CD4-positive, alpha-beta T cell (primary cell): Measurements from ENCODE around the gene NARF. TPM values are rescaled to one million over a fixed set of nuclear protein-coding genes. Genes with fewer than 3 reads are reported as not detected.
"Not testable (repeated sequence)": the region's sequence is repeated elsewhere in the genome, so short reads cannot be mapped to it uniquely, and the experiment has no call there.

Experiments
- ATAC-seq: fragments of 200-7000 bp; cut with Tn5 transposase; one replicate; pipeline ENCODE4 v1.10.0; 2022; ENCODE audit warnings: mild to moderate bottlenecking; ENCODE audit not compliant: poor library complexity
- CTCF ChIA-PET: fragments of 350-600 bp; sonication (Branson Sonifier 250); formaldehyde crosslinking; loops from one replicate; lab custom pipeline; 2021; ENCODE audit warnings: antibody characterized with exemption, inconsistent platforms; lab: Charles Lee
- POLR2A ChIA-PET: fragments of 350-600 bp; sonication (Branson Sonifier 250); formaldehyde crosslinking; loops from one replicate; lab custom pipeline; 2021; ENCODE audit warnings: antibody characterized with exemption, inconsistent platforms; lab: Charles Lee
- DNase-seq, 14 experiments: peaks; one replicate each; pipeline ENCODE4 v3.0.0-alpha.2; 2013 to 2020; ENCODE audit warnings: mixed read lengths in 2 of 14
- H3K27ac ChIP-seq, 2 donors: one replicate each; pipeline versions ENCODE4 v1.5.1 to v1.7.0; 2013; ENCODE audit warnings: low read length in 2 of 2, low read depth in 1 of 2, mild to moderate bottlenecking in 1 of 2
- H3K27me3 ChIP-seq, 2 experiments: 1 replicate in 1 of 2; 2 replicates in 1 of 2; pipeline versions ENCODE4 v1.6.1 to v1.7.0; 2013; ENCODE audit warnings: low read length in 2 of 2, control low read depth in 1 of 2, mild to moderate bottlenecking in 1 of 2, moderate library complexity in 1 of 2; ENCODE audit not compliant: insufficient read depth in 2 of 2, control insufficient read depth in 1 of 2
- H3K36me3 ChIP-seq: one replicate; pipeline ENCODE4 v1.6.1; 2013; ENCODE audit warnings: low read length, control low read depth; ENCODE audit not compliant: insufficient read depth
- H3K4me1 ChIP-seq: one replicate; pipeline ENCODE4 v1.6.1; 2013; ENCODE audit warnings: low read length, control low read depth; ENCODE audit not compliant: insufficient read depth
- H3K4me3 ChIP-seq: one replicate; pipeline ENCODE4 v1.5.1; 2013; ENCODE audit warnings: mild to moderate bottlenecking, low read length, moderate library complexity
- H3K9me3 ChIP-seq, 2 experiments: 1 replicate in 1 of 2; 2 replicates in 1 of 2; pipeline versions ENCODE4 v1.6.1 to v1.7.0; 2013; ENCODE audit warnings: low read length in 2 of 2, mild to moderate bottlenecking in 2 of 2, control low read depth in 1 of 2, moderate library complexity in 1 of 2; ENCODE audit not compliant: control insufficient read depth in 1 of 2, insufficient read depth in 1 of 2
- H3K27ac Mint-ChIP-seq: one replicate; pipeline ENCODE4 v1.8.0; 2020; ENCODE audit warnings: mixed read lengths
- H3K27me3 Mint-ChIP-seq: one replicate; pipeline ENCODE4 v1.8.0; 2021; ENCODE audit warnings: mixed read lengths
- H3K36me3 Mint-ChIP-seq: one replicate; pipeline ENCODE4 v1.8.0; 2021; ENCODE audit warnings: low read depth, mixed read lengths
- H3K4me1 Mint-ChIP-seq: one replicate; pipeline ENCODE4 v1.8.0; 2021; ENCODE audit warnings: low read depth, mixed read lengths
- H3K4me3 Mint-ChIP-seq: one replicate; pipeline ENCODE4 v1.8.0; 2020; ENCODE audit warnings: mild to moderate bottlenecking, mixed read lengths
- H3K9me3 Mint-ChIP-seq: one replicate; pipeline ENCODE4 v1.8.0; 2020; ENCODE audit warnings: mixed read lengths
- intact Hi-C, 2 experiments: fragments of 100-400 bp; cut with DNase I in 1 of 2; cut with micrococcal nuclease in 1 of 2; formaldehyde crosslinking; loops; one replicate each; pipeline versions ENCODE4 v1.15.1 to v1.9.0; 2023 to 2025; cut with DNase I, micrococcal nuclease
- total RNA-seq, 174 experiments: library from RNA in 2 of 174; stranded (reverse) in 2 of 174; gene quantifications; one replicate each; pipeline ENCODE4 v1.2.3 and lab custom pipeline; 2021 to 2026
- TF ChIP-seq, protein P1 (sequence below): fragments of 200-600 bp; IDR thresholded peaks from one replicate; pipeline ENCODE4 v1.8.0; 2022; ENCODE audit warnings: antibody characterized with exemption, mild to moderate bottlenecking

Gene NARF
- total RNA-seq, 2 experiments from 2014 or later = 57.1 to 62.0 TPM

DNA sequence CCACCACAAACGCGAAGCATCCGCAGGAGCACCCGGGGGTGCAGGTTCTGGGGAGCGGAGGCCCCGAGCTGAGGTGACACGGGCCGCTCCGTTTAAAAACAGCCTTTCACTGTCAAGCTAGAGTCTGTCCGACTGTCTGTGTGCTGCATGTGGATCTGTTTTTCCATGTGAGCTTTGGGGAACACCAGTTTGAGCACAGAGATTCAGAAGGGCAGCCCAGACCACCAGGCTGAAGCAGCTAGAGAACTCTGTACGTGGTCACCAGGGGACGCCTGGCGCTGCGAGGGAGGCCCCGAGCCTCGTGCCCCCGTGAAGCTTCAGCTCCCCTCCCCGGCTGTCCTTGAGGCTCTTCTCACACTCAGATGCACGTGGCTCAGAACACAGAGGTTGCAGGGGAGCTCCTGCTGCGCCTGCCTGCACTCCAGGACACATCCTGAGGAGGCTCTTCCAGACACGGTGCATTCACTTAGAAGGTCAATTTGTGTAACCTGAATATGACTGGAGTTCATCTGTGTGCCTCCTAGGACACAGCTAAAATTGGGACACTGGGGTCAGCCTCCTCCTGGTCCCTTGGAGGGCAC, 45.3 kb downstream of the NARF start:
- no peak for ATAC-seq
- Mint-ChIP-seq H3K27me3 (no peaks in the 10 kb centered on the region), H3K9me3 (no peaks in the 10 kb centered on the region), H3K36me3 (no peaks in the 10 kb centered on the region), H3K27ac (no peak overlapping the region), H3K4me1 (no peaks in the 10 kb centered on the region), H3K4me3 (no peak overlapping the region)
- peaks cover 3% of the 10 kb centered on the region for H3K4me1 ChIP-seq
- no peaks in the 10 kb centered on the region for H3K9me3 ChIP-seq
- CTCF ChIA-PET = no interaction called here
- POLR2A ChIA-PET = no interaction called here
- intact Hi-C loops = no loop called here
- no peak overlapping the region for H3K27ac ChIP-seq
- DNase-seq = no peak
- no peak overlapping the region for H3K4me3 ChIP-seq
- no peaks in the 10 kb centered on the region for H3K27me3 ChIP-seq
- TF ChIP-seq, protein P1, sequence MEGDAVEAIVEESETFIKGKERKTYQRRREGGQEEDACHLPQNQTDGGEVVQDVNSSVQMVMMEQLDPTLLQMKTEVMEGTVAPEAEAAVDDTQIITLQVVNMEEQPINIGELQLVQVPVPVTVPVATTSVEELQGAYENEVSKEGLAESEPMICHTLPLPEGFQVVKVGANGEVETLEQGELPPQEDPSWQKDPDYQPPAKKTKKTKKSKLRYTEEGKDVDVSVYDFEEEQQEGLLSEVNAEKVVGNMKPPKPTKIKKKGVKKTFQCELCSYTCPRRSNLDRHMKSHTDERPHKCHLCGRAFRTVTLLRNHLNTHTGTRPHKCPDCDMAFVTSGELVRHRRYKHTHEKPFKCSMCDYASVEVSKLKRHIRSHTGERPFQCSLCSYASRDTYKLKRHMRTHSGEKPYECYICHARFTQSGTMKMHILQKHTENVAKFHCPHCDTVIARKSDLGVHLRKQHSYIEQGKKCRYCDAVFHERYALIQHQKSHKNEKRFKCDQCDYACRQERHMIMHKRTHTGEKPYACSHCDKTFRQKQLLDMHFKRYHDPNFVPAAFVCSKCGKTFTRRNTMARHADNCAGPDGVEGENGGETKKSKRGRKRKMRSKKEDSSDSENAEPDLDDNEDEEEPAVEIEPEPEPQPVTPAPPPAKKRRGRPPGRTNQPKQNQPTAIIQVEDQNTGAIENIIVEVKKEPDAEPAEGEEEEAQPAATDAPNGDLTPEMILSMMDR = no peak
- H3K36me3 ChIP-seq = no peaks in the 10 kb centered on the region

DNA sequence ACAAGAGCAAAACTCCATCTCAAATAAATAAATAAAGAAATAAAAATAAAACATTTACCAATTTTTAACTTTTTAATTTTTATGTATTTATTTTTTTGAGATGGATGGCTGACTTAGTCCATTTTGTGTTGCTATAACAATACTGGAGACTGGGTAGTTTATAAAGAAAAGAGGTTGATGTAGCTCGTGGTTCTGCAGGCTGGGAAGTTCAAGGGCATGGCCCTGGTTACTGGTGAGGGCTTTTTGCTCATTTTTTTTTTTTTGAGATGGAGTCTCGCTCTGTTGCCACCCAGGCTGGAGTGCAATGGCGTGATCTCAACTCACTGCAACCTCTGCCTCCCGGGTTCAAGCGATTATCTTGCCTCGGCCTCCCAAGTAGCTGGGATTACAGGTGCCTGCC, 46.8 kb downstream of the NARF start:
- H3K4me1 Mint-ChIP-seq = no peaks in the 10 kb centered on the region
- no peak overlapping the region for H3K4me3 Mint-ChIP-seq
- Histone ChIP-seq H3K36me3 (no peaks in the 10 kb centered on the region), H3K27ac (no peak overlapping the region), H3K9me3 (no peaks in the 10 kb centered on the region), H3K27me3 (no peaks in the 10 kb centered on the region), H3K4me3 (no peak overlapping the region), H3K4me1 (peaks cover 3% of the 10 kb centered on the region)
- TF ChIP-seq, protein P1 = no peak
- intact Hi-C loops = no loop called here
- no peaks in the 10 kb centered on the region for H3K36me3 Mint-ChIP-seq
- no peaks in the 10 kb centered on the region for H3K9me3 Mint-ChIP-seq
- H3K27me3 Mint-ChIP-seq = no peaks in the 10 kb centered on the region
- ChIA-PET POLR2A (interaction anchor here (0.6 kb wide), 1 partner anchor 22 kb away, joined by 3 read pairs; no protein-coding TSS in a partner anchor), CTCF (interaction anchor here (1.2 kb wide), 1 partner anchor 9 kb away, joined by 3 read pairs; no protein-coding TSS in a partner anchor)
- DNase-seq (no peak), ATAC-seq (no peak)
- H3K27ac Mint-ChIP-seq = no peak overlapping the region

DNA sequence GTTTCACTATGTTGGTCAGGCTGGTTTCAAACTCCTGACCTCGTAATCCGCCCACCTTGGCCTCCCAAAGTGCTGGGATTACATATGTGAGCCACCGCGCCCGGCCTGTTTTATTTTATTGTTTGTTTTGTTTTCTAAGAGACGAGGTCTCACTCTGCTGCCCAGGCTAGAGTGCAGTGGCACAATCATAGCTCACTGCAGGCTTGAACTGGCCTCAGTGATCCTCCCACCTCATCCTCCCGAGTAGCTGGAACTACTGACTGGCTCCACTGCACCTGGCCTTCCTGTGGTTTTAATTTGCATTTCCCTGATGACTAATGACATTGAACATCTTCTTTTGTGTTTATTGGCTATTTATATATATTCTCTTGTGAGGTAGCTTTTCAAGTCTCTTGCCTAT, 47.9 kb downstream of the NARF start:
- H3K27me3 Mint-ChIP-seq, ATAC-seq, H3K36me3 ChIP-seq, H3K4me1 Mint-ChIP-seq, H3K27ac Mint-ChIP-seq, H3K27ac ChIP-seq, H3K4me3 Mint-ChIP-seq, H3K9me3 Mint-ChIP-seq, H3K27me3 ChIP-seq, DNase-seq, H3K4me3 ChIP-seq, intact Hi-C loops, H3K9me3 ChIP-seq, H3K4me1 ChIP-seq, H3K36me3 Mint-ChIP-seq, CTCF ChIA-PET: not testable (repeated sequence)
- POLR2A ChIA-PET = interaction anchor here (1.9 kb wide), 1 partner anchor 13 kb away, joined by 5 read pairs; the partner anchor contains the start of gene FOXK2
